Measurements from ENCODE around the gene ANO8. TPM values are rescaled to one million over a fixed set of nuclear protein-coding genes. Genes with fewer than 3 reads are reported as not detected.

The ANO8 gene
- total and polyA plus RNA-seq, 7 experiments from 2014 or later, result 0.26 to 22.3 (median 15.6) TPM

DNA sequence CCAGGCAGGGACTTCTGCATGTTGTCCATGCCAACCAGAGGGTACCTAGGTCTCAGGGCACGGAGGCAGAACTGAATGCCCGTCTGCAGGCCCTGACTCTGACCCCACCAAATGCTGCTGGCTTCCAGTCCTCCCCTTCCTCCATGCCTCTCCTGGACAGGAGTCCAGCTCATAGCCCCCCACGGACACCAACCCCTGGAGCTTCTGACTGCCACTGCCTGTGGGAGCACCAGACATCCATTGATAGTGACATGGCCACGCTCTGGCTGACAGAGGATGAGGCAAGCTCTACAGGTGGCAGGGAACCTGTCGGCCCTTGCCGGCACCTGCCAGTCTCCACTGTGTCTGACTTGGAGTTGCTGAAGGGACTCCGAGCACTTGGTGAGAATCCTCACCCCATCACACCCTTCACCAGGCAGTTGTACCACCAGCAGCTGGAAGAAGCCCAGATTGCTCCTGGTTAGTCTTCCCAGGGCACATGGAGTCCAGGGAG, 51.1 kb downstream of the ANO8 start:
- Mint-ChIP-seq H3K27ac (peak overlapping the region in 1 of 9 donors; percentile 56), H3K4me3 (peak overlapping the region in 3 of 10 donors; percentile 9 to 54 (median 52)), H3K27me3 (peaks cover 0 to 4% (median 0%) of the 10 kb centered on the region in 5 donors), H3K9me3 (no peaks in the 10 kb centered on the region), H3K36me3 (peaks cover 0 to 4% (median 0%) of the 10 kb centered on the region in 5 donors), H3K4me1 (peaks cover 0 to 9% (median 3%) of the 10 kb centered on the region in 7 donors)
- no peaks in the 10 kb centered on the region for H3K27me3 ChIP-seq (ENCODE audit: control insufficient read depth in 2 of 2, insufficient read depth in 2 of 2, low read length in 2 of 2)
- no peaks in the 10 kb centered on the region for H3K9me3 ChIP-seq (ENCODE audit: control insufficient read depth in 2 of 3, low read length in 3 of 3)
- DNase-seq (no peak), ATAC-seq (no peak)
- intact Hi-C loops (cut with micrococcal nuclease), result loop anchor here (2.0 to 5.0 kb wide), 6 partner anchors 49 to 566 kb away; partner anchors contain the start of genes HAUS8 (in 1 of the 2), MYO9B (in 1 of the 2) and NWD1 (in 1 of the 2)
- peaks cover 0 to 13% (median 0%) of the 10 kb centered on the region in 3 experiments for H3K36me3 ChIP-seq (ENCODE audit: control insufficient read depth in 2 of 3, insufficient read depth in 3 of 3, low read length in 3 of 3)
- ChIA-PET CTCF (interaction anchor here (0.6 to 4.2 kb wide), 10 partner anchors 20 to 511 kb away, joined by 3 to 36 read pairs (median 3); partner anchors contain the start of genes ABHD8, ANO8, HAUS8 and MYO9B), POLR2A (interaction anchor here (0.7 to 1.3 kb wide), 3 partner anchors 19 to 50 kb away, joined by 3 to 4 read pairs (median 3); partner anchors contain the start of gene USHBP1)
- H3K4me3 ChIP-seq (ENCODE audit: low read length), result no peak overlapping the region
- peaks cover 0 to 8% of the 10 kb centered on the region in 2 donors for H3K4me1 ChIP-seq (ENCODE audit: control insufficient read depth in 2 of 2, insufficient read depth in 2 of 2, low read length in 2 of 2)
- H3K27ac ChIP-seq (ENCODE audit: low read depth, low read length), result no peak overlapping the region

GRCh38 chr19:17282488-17283125, 52.0 kb downstream of the ANO8 start:
- no peaks in the 10 kb centered on the region for H3K9me3 ChIP-seq (ENCODE audit: control insufficient read depth in 2 of 3, low read length in 3 of 3)
- Mint-ChIP-seq H3K36me3 (peaks cover 0 to 4% (median 0%) of the 10 kb centered on the region in 5 donors), H3K27me3 (peaks cover 0 to 4% (median 0%) of the 10 kb centered on the region in 5 donors), H3K4me1 (peaks cover 0 to 9% (median 3%) of the 10 kb centered on the region in 7 donors), H3K27ac (peak overlapping the region in 3 of 9 donors; percentile 56 to 72 (median 62)), H3K4me3 (peak overlapping the region; percentile 75 to 90 (median 81)), H3K9me3 (no peaks in the 10 kb centered on the region)
- peak overlapping the region; percentile 62 for H3K4me3 ChIP-seq (ENCODE audit: low read length)
- H3K27me3 ChIP-seq (ENCODE audit: control insufficient read depth in 2 of 2, insufficient read depth in 2 of 2, low read length in 2 of 2), result no peaks in the 10 kb centered on the region
- ATAC-seq (peak; percentile 97), DNase-seq (peak; percentile 58 to 86 (median 70))
- ChIA-PET POLR2A (interaction anchor here (0.7 to 2.3 kb wide), 4 partner anchors 16 to 23 kb away, joined by 3 to 11 read pairs (median 4); partner anchors contain the start of gene BABAM1), CTCF (interaction anchor here (0.6 to 4.2 kb wide), 9 partner anchors 16 to 214 kb away, joined by 3 to 36 read pairs (median 3); partner anchors contain the start of genes ABHD8 and BABAM1)
- peaks cover 0 to 8% of the 10 kb centered on the region in 2 donors for H3K4me1 ChIP-seq (ENCODE audit: control insufficient read depth in 2 of 2, insufficient read depth in 2 of 2, low read length in 2 of 2)
- no peak overlapping the region for H3K27ac ChIP-seq (ENCODE audit: low read depth, low read length)
- intact Hi-C loops (cut with micrococcal nuclease), result loop anchor here (1.0 to 5.0 kb wide), 10 partner anchors 21 to 565 kb away; partner anchors contain the start of genes HAUS8 (in 1 of the 2), MYO9B (in 1 of the 2) and NWD1 (in 1 of the 2)
- peaks cover 0 to 14% (median under 1%) of the 10 kb centered on the region in 3 experiments for H3K36me3 ChIP-seq (ENCODE audit: control insufficient read depth in 2 of 3, insufficient read depth in 3 of 3, low read length in 3 of 3)

- Mint-ChIP-seq H3K4me3 (peak within 1 kb of the TSS; percentile 75 to 90 (median 81)), H3K36me3 (peaks cover 0 to 13% (median 3%) of the 10 kb centered on the region in 5 donors), H3K27me3 (peaks cover 0 to 2% (median 0%) of the 10 kb centered on the region in 5 donors), H3K27ac (peak within 1 kb of the TSS in 2 of 9 donors; percentile 62 to 72), H3K4me1 (peaks cover 0 to 9% (median 3%) of the 10 kb centered on the region in 7 donors), H3K9me3 (no peaks in the 10 kb centered on the region)
- Histone ChIP-seq H3K27me3 (ENCODE audit: control insufficient read depth in 2 of 2, insufficient read depth in 2 of 2, low read length in 2 of 2) (no peaks in the 10 kb centered on the region), H3K4me3 (ENCODE audit: low read length) (peak within 1 kb of the TSS; percentile 62), H3K9me3 (ENCODE audit: control insufficient read depth in 2 of 3, low read length in 3 of 3) (no peaks in the 10 kb centered on the region), H3K4me1 (ENCODE audit: control insufficient read depth in 2 of 2, insufficient read depth in 2 of 2, low read length in 2 of 2) (peaks cover 0 to 8% of the 10 kb centered on the region in 2 donors), H3K36me3 (ENCODE audit: control insufficient read depth in 2 of 3, insufficient read depth in 3 of 3, low read length in 3 of 3) (peaks cover 3 to 24% (median 3%) of the 10 kb centered on the region in 3 experiments), H3K27ac (ENCODE audit: low read depth, low read length) (no peak within 1 kb of the TSS)
- intact Hi-C loops (cut with micrococcal nuclease), result loop anchor here (1.0 to 5.0 kb wide), 10 partner anchors 20 to 564 kb away; partner anchors contain the start of genes HAUS8 (in 1 of the 2), MYO9B (in 1 of the 2) and NWD1 (in 1 of the 2)
- ATAC-seq, result peak; percentile 56
- ChIA-PET POLR2A (interaction anchor here (1.2 to 2.3 kb wide), 6 partner anchors 15 to 206 kb away, joined by 4 to 11 read pairs (median 5); partner anchors contain the start of genes BABAM1, MYO9B and USE1), CTCF (interaction anchor here (0.6 to 4.2 kb wide), 10 partner anchors 15 to 213 kb away, joined by 3 to 36 read pairs (median 3); partner anchors contain the start of genes BABAM1 and USHBP1)
- peak in 3 of 9 donors; percentile 19 to 65 (median 33) for DNase-seq
Observed at GRCh38 chr19:17281391-17282304, 53.0 kb downstream of the ANO8 start, which contains the start of gene ANKLE1. TSS of gene ANKLE1 (plus strand) at chr19:17281901. CDS start at chr19:17281921, 20 bp downstream.

- intact Hi-C loops (cut with micrococcal nuclease), result no loop called here
- CTCF ChIA-PET, result interaction anchor here (0.5 to 1.3 kb wide), 5 partner anchors 13 to 294 kb away, joined by 3 to 4 read pairs (median 4); no protein-coding TSS in a partner anchor
- ATAC-seq, result no peak
Observed at GRCh38 chr19:17279436-17279835, 55.2 kb downstream of the ANO8 start.

DNA sequence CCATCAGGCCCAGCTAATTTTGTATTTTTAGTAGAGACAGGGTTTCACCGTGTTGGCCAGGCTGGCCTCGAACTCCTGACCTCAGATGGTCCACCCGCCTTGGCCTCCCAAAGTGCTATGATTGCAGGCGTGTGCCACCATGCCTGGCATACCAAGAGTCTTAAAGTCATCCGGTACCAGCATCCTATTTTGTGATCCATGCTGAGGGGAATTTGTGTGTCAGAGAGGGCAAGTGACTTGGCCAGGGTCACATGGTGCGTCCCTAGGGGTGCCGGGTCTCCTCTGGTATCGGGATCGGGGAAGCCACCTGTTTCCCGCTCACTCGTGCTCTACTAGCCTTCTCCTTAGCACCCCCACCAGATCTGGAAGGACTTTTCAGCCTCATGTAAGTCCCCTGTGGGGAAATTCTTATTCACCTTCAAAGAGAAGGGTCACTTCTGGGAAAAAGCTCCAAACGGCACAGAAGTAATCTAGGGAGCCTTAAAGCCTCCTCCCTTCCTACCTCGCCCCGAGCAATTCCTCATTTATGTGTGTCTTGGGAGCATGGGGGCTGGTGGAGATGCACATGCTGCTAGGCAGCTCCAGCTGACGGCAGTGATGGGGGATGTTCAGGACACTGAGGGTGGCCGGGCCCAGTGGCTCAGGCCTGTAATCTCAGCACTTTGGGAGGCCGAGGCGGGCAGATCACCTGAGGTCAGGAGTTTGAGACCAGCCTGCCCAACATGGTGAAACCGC, 59.0 kb downstream of the ANO8 start:
- Mint-ChIP-seq H3K27ac (no peak overlapping the region), H3K36me3 (peaks cover 0 to 28% (median 8%) of the 10 kb centered on the region in 5 donors), H3K27me3 (no peaks in the 10 kb centered on the region), H3K4me3 (no peak overlapping the region), H3K9me3 (no peaks in the 10 kb centered on the region), H3K4me1 (no peaks in the 10 kb centered on the region)
- Histone ChIP-seq H3K9me3 (ENCODE audit: control insufficient read depth in 2 of 3, low read length in 3 of 3) (no peaks in the 10 kb centered on the region), H3K27ac (ENCODE audit: low read depth, low read length) (no peak overlapping the region), H3K27me3 (ENCODE audit: control insufficient read depth in 2 of 2, insufficient read depth in 2 of 2, low read length in 2 of 2) (no peaks in the 10 kb centered on the region), H3K4me3 (ENCODE audit: low read length) (no peak overlapping the region), H3K36me3 (ENCODE audit: control insufficient read depth in 2 of 3, insufficient read depth in 3 of 3, low read length in 3 of 3) (peaks cover 8 to 75% (median 15%) of the 10 kb centered on the region in 3 experiments), H3K4me1 (ENCODE audit: control insufficient read depth in 2 of 2, insufficient read depth in 2 of 2, low read length in 2 of 2) (no peaks in the 10 kb centered on the region)
- intact Hi-C loops (cut with micrococcal nuclease), result no loop called here
- DNase-seq, result no peak
- ChIA-PET POLR2A (no interaction called here), CTCF (no interaction called here)
- no peak for ATAC-seq

More at GRCh38 chr19:17279436-17279835, 55.2 kb downstream of the ANO8 start:
- H3K27me3 ChIP-seq (ENCODE audit: control insufficient read depth in 2 of 2, insufficient read depth in 2 of 2, low read length in 2 of 2), result no peaks in the 10 kb centered on the region
- no peak overlapping the region for H3K27ac ChIP-seq (ENCODE audit: low read depth, low read length)
- Mint-ChIP-seq H3K4me3 (no peak overlapping the region), H3K9me3 (no peaks in the 10 kb centered on the region), H3K4me1 (peaks cover 0 to 9% (median 3%) of the 10 kb centered on the region in 7 donors), H3K36me3 (peaks cover 0 to 18% (median 8%) of the 10 kb centered on the region in 5 donors), H3K27ac (no peak overlapping the region), H3K27me3 (peaks cover 0 to 2% (median 0%) of the 10 kb centered on the region in 5 donors)
- no peaks in the 10 kb centered on the region for H3K9me3 ChIP-seq (ENCODE audit: control insufficient read depth in 2 of 3, low read length in 3 of 3)
- no peak for DNase-seq
- H3K4me1 ChIP-seq (ENCODE audit: control insufficient read depth in 2 of 2, insufficient read depth in 2 of 2, low read length in 2 of 2), result peaks cover 0 to 8% of the 10 kb centered on the region in 2 donors
- POLR2A ChIA-PET, result interaction anchor here (0.9 kb wide), 1 partner anchor 95 kb away, joined by 3 read pairs; no protein-coding TSS in a partner anchor
- peaks cover 3 to 46% (median 8%) of the 10 kb centered on the region in 3 experiments for H3K36me3 ChIP-seq (ENCODE audit: control insufficient read depth in 2 of 3, insufficient read depth in 3 of 3, low read length in 3 of 3)
- H3K4me3 ChIP-seq (ENCODE audit: low read length), result no peak overlapping the region
